ENCODE data around the gene GAN. TPM values are rescaled to one million over a fixed set of nuclear protein-coding genes. Genes with fewer than 3 reads are reported as not detected.
A peak's percentile ranks its signal among the peaks of the same experiment; 100 is the strongest.
"Not testable (repeated sequence)": the region's sequence is repeated elsewhere in the genome, so short reads cannot be mapped to it uniquely, and the experiment has no call there.

The GAN gene
- total and polyA plus RNA-seq, 9 of the 15 experiments (the other 6 are each of a cell fraction or from before 2014, with no cell fraction given), result 0.83 to 15.1 (median 5.2) TPM

- in situ Hi-C loops (cut with MboI); H3K27ac ChIP-seq (ENCODE audit: extremely low read depth, low read depth, low read length); H3K9ac ChIP-seq (ENCODE audit: insufficient read depth in 1 of 2, low read depth in 2 of 2, low read length in 2 of 2); H3K79me2 ChIP-seq (ENCODE audit: control insufficient read depth, insufficient read depth, low read length); ATAC-seq; BruUV-seq (replicated peaks); H3K9me1 ChIP-seq (ENCODE audit: control insufficient read depth, insufficient read depth, low read length); H3K4me2 ChIP-seq (ENCODE audit: insufficient read depth, low read length); H3K4me3 ChIP-seq; H3K9me3 ChIP-seq (replicated peaks; ENCODE audit: control insufficient read depth, insufficient read depth, low read depth, low read length); FAIRE-seq; H3K36me3 ChIP-seq (ENCODE audit: control insufficient read depth, insufficient read depth, low read length); DNase-seq (ENCODE audit: extremely low read depth in 1 of 4, low spot score in 3 of 4); H4K20me1 ChIP-seq (replicated peaks; ENCODE audit: control insufficient read depth, insufficient read depth, low read length); H2AFZ ChIP-seq (ENCODE audit: low read depth, low read length): not testable (repeated sequence)
- CTCF ChIA-PET (ENCODE audit: low intra/inter-chr PET ratio), result interaction anchor here (1.5 to 2.4 kb wide), 2 partner anchors 181 to 321 kb away, joined by 3 to 15 read pairs; no protein-coding TSS in a partner anchor
- peak; percentile 94 for TF ChIP-seq ZNF146 (CRISPR knock-in tag; IDR thresholded peaks at IDR 0.05; ENCODE audit: unreplicated experiment)
- peak in 1 of 2 experiments; percentile 36; a peak in 1 of 4 replicates for TF ChIP-seq KDM1A (IDR thresholded peaks at IDR 0.05)
- TF ChIP-seq BCOR (IDR thresholded peaks at IDR 0.05), result 0 out of 2 replicates have a peak, but pooled peaks have one; percentile 46
- peaks cover 6 to 13% of the 10 kb centered on the region in 2 experiments; a peak in 4 of 5 replicates for H3K4me1 ChIP-seq (replicated peaks in 1 of 2; ENCODE audit: control insufficient read depth in 2 of 2, insufficient read depth in 2 of 2, low read length in 2 of 2)
- intact Hi-C loops (cut with micrococcal nuclease), result loop anchor here (10.0 kb wide), 1 partner anchor 470 kb away; no protein-coding TSS in a partner anchor
- peaks cover 6 to 29% of the 10 kb centered on the region in 2 experiments; a peak in 3 of 5 replicates for H3K27me3 ChIP-seq (ENCODE audit: control insufficient read depth in 2 of 2, insufficient read depth in 2 of 2, low read length in 2 of 2)
- WGBS (ENCODE audit: insufficient coverage, low coverage, missing lambda C conversion rate), result 44% methylated on average over 2 of the region's 2 CpGs
- POLR2A ChIA-PET, result interaction anchor here (0.6 kb wide), 1 partner anchor 243 kb away, joined by 3 read pairs; no protein-coding TSS in a partner anchor
These were observed 90.2 kb downstream of the GAN start for GRCh38 chr16:81405002-81405401.

GRCh38 chr16:81405702-81406113, 90.9 kb downstream of the GAN start:
- no peaks in the 10 kb centered on the region for H4K20me1 ChIP-seq (replicated peaks; ENCODE audit: control insufficient read depth, insufficient read depth, low read length)
- no peaks in the 10 kb centered on the region for H3K9me1 ChIP-seq (ENCODE audit: control insufficient read depth, insufficient read depth, low read length)
- FAIRE-seq, result peak; percentile 63
- no peak overlapping the region for H3K4me2 ChIP-seq (ENCODE audit: insufficient read depth, low read length)
- POLR2A ChIA-PET, result interaction anchor here (0.7 kb wide), 1 partner anchor 293 kb away, joined by 4 read pairs; no protein-coding TSS in a partner anchor
- no peaks in the 10 kb centered on the region for H3K36me3 ChIP-seq (ENCODE audit: control insufficient read depth, insufficient read depth, low read length)
- no peak for ATAC-seq
- peak overlapping the region; percentile 20; the same call in 1 of the 2 replicates for H2AFZ ChIP-seq (ENCODE audit: low read depth, low read length)
- H3K4me3 ChIP-seq, result no peak overlapping the region
- peak in 3 of 4 experiments; percentile 30 to 58 (median 57) for DNase-seq (ENCODE audit: extremely low read depth in 1 of 4, low spot score in 3 of 4)
- peaks cover 6 to 13% of the 10 kb centered on the region in 2 experiments; a peak in 4 of 5 replicates for H3K4me1 ChIP-seq (replicated peaks in 1 of 2; ENCODE audit: control insufficient read depth in 2 of 2, insufficient read depth in 2 of 2, low read length in 2 of 2)
- intact Hi-C loops (cut with micrococcal nuclease) (loop anchor here (10.0 kb wide), 1 partner anchor 469 kb away; no protein-coding TSS in a partner anchor), in situ Hi-C loops (cut with MboI) (no loop called here)
- BruUV-seq (replicated peaks), result no TSS peak
- CTCF ChIA-PET (ENCODE audit: low intra/inter-chr PET ratio), result no interaction called here
- no peaks in the 10 kb centered on the region for H3K9me3 ChIP-seq (replicated peaks; ENCODE audit: control insufficient read depth, insufficient read depth, low read depth, low read length)
- H3K27ac ChIP-seq (ENCODE audit: extremely low read depth, low read depth, low read length), result no peak overlapping the region
- 3% methylated on average over 11 of the region's 11 CpGs for WGBS (ENCODE audit: insufficient coverage, low coverage, missing lambda C conversion rate)
- H3K27me3 ChIP-seq (ENCODE audit: control insufficient read depth in 2 of 2, insufficient read depth in 2 of 2, low read length in 2 of 2), result peaks cover 8 to 35% of the 10 kb centered on the region in 2 experiments
- H3K9ac ChIP-seq (ENCODE audit: insufficient read depth in 1 of 2, low read depth in 2 of 2, low read length in 2 of 2), result no peak overlapping the region
- H3K79me2 ChIP-seq (ENCODE audit: control insufficient read depth, insufficient read depth, low read length), result no peaks in the 10 kb centered on the region
- TF ChIP-seq ZBTB40 (IDR thresholded peaks at IDR 0.05) (no peak), ZBTB40 (CRISPR knock-in tag; IDR thresholded peaks at IDR 0.05) (no peak)
